HepG2 (cell line): Measurements from ENCODE around the gene RRP12. TPM values are rescaled to one million over a fixed set of nuclear protein-coding genes. Genes with fewer than 3 reads are reported as not detected.

Source experiments
- ATAC-seq: fragments of 200-7000 bp; cut with Tn5 transposase; 3 replicates; pipeline ENCODE4 v1.9.1; 2020; ENCODE audit warnings: mild to moderate bottlenecking, moderate library complexity
- BruUV-seq: library from RNA; stranded (reverse); fragments of 400-500 nt; replicated peaks from 2 replicates; lab custom pipeline; 2021; lab: Mats Ljungman, UMichigan
- CTCF ChIA-PET: fragments of 300-600 bp; formaldehyde crosslinking; extraction: SDS; loops from one replicate; lab custom pipeline; 2021; ENCODE audit warnings: low total read pairs, inconsistent platforms, low intra/inter-chr PET ratio; lab: Yijun Ruan, JAX
- POLR2A ChIA-PET: fragments of 350-600 bp; sonication (Branson Sonifier 250); formaldehyde crosslinking; loops from one replicate; lab custom pipeline; 2020; ENCODE audit warnings: antibody characterized with exemption, inconsistent platforms; lab: Yijun Ruan, JAX
- DNase-seq: peaks from one replicate; pipeline ENCODE4 v3.0.0-alpha.2; 2015; ENCODE audit warnings: low spot score
- FAIRE-seq: peaks from 3 replicates; lab custom pipeline; 2011; peaks lifted over from hg19 to GRCh38; lab: Jason Lieb, UNC
- H2AFZ ChIP-seq: one replicate; pipeline ENCODE4 v1.6.1; 2011; ENCODE audit warnings: low read length, inconsistent platforms
- H3K27ac ChIP-seq: fragments of 300-600 bp; 3 replicates; pipeline ENCODE4 v1.8.0; 2011; ENCODE audit warnings: mixed run types, mild to moderate bottlenecking, mixed read lengths, low read length, inconsistent platforms; ENCODE audit not compliant: insufficient read depth; ENCODE audit errors: extremely low read length
- H3K27me3 ChIP-seq, 2 experiments: fragments of 200-600 bp in 1 of 2; 2 replicates in 1 of 2; 3 replicates in 1 of 2; pipeline versions ENCODE4 v1.6.0 to v1.8.0; 2011; ENCODE audit warnings: low read length in 2 of 2, mild to moderate bottlenecking in 2 of 2, moderate library complexity in 2 of 2, inconsistent platforms in 1 of 2; ENCODE audit not compliant: insufficient read depth in 2 of 2, control insufficient read depth in 1 of 2
- H3K36me3 ChIP-seq, 2 experiments: fragments of 200-600 bp in 1 of 2; replicated peaks in 1 of 2; 2 replicates in 1 of 2; 3 replicates in 1 of 2; pipeline versions ENCODE4 v1.5.1 to v1.8.0; 2011; ENCODE audit warnings: low read length in 2 of 2, inconsistent platforms in 1 of 2; ENCODE audit not compliant: insufficient read depth in 2 of 2, control insufficient read depth in 1 of 2
- H3K4me1 ChIP-seq: 2 replicates; pipeline ENCODE4 v1.5.1; 2012; ENCODE audit warnings: low read length, inconsistent platforms; ENCODE audit not compliant: insufficient read depth
- H3K4me2 ChIP-seq: 2 replicates; pipeline ENCODE4 v1.6.0; 2011; ENCODE audit warnings: low read depth, low read length, inconsistent platforms
- H3K4me3 ChIP-seq, 3 experiments: fragments of 200-600 bp in 1 of 3; sonication (generic), shearing (Covaris generic) in 1 of 3; replicated peaks in 1 of 3; 2 replicates each; pipeline ENCODE4 v1.5.1; 2011 to 2016; ENCODE audit warnings: low read length in 3 of 3, inconsistent platforms in 2 of 3, low read depth in 2 of 3, mild to moderate bottlenecking in 2 of 3, control low read depth in 1 of 3, mixed read lengths in 1 of 3; ENCODE audit not compliant: insufficient read depth in 1 of 3
- H3K79me2 ChIP-seq: one replicate; pipeline ENCODE4 v1.6.1; 2011; ENCODE audit warnings: low read length, inconsistent platforms; ENCODE audit not compliant: insufficient read depth
- H3K9ac ChIP-seq: 2 replicates; pipeline ENCODE4 v1.6.0; 2011; ENCODE audit warnings: mild to moderate bottlenecking, low read depth, low read length, inconsistent platforms; ENCODE audit not compliant: insufficient read depth
- H3K9me3 ChIP-seq: 2 replicates; pipeline ENCODE4 v1.5.1; 2012; ENCODE audit warnings: mild to moderate bottlenecking, low read length
- H4K20me1 ChIP-seq: 2 replicates; pipeline ENCODE4 v1.6.0; 2011; ENCODE audit warnings: inconsistent platforms, mild to moderate bottlenecking, low read length, moderate library complexity; ENCODE audit not compliant: insufficient read depth
- ATF3 ChIP-seq: sonication (generic); formaldehyde crosslinking; IDR thresholded peaks from 2 replicates; pipeline ENCODE4 v1.4.0; 2020; ENCODE audit warnings: missing genetic modification reagents
- CENPX ChIP-seq: sonication (generic); formaldehyde crosslinking; IDR thresholded peaks from 2 replicates; pipeline ENCODE4 v1.9.0; 2021; ENCODE audit warnings: mild to moderate bottlenecking, missing genetic modification reagents, moderate library complexity
- GABPA ChIP-seq, 2 experiments: IDR thresholded peaks; 2 replicates each; pipeline ENCODE4 v1.6.1; 2011 to 2016; ENCODE audit warnings: low read depth in 2 of 2, low read length in 1 of 2, missing biosample characterization in 1 of 2, missing genetic modification characterization in 1 of 2
- GPN1 ChIP-seq: sonication (generic); formaldehyde crosslinking; IDR thresholded peaks from 2 replicates; pipeline ENCODE4 v1.5.1; 2020; ENCODE audit warnings: missing genetic modification reagents, borderline replicate concordance
- HIC2 ChIP-seq: sonication (generic); formaldehyde crosslinking; IDR thresholded peaks from 2 replicates; pipeline ENCODE4 v1.9.0; 2022; ENCODE audit warnings: low read depth, missing genetic modification reagents
- JUN ChIP-seq: sonication (generic); formaldehyde crosslinking; IDR thresholded peaks from 2 replicates; pipeline ENCODE4 v1.4.0; 2020; ENCODE audit warnings: mild to moderate bottlenecking, missing genetic modification reagents
- REPIN1 ChIP-seq: sonication (generic); formaldehyde crosslinking; IDR thresholded peaks from 2 replicates; pipeline ENCODE4 v1.8.0; 2022; ENCODE audit warnings: missing genetic modification reagents, low read depth, mild to moderate bottlenecking, borderline replicate concordance
- STAT5B ChIP-seq: sonication (generic); formaldehyde crosslinking; IDR thresholded peaks from 2 replicates; pipeline ENCODE4 v1.4.0; 2020; ENCODE audit warnings: missing genetic modification reagents
- ZHX2 ChIP-seq, 2 experiments: sonication (generic) in 1 of 2; formaldehyde crosslinking in 1 of 2; IDR thresholded peaks; 2 replicates each; pipeline versions ENCODE4 v1.6.1 to v1.9.0; 2014 to 2022; ENCODE audit warnings: antibody characterized with exemption in 1 of 2, borderline replicate concordance in 1 of 2, inconsistent platforms in 1 of 2, low read depth in 1 of 2, missing genetic modification reagents in 1 of 2
- ZNF292 ChIP-seq: sonication (generic); formaldehyde crosslinking; IDR thresholded peaks from 2 replicates; pipeline ENCODE4 v1.8.1; 2022; ENCODE audit warnings: mild to moderate bottlenecking, low read depth, missing genetic modification reagents, borderline replicate concordance
- ZNF563 ChIP-seq: sonication (generic); formaldehyde crosslinking; IDR thresholded peaks from 2 replicates; pipeline ENCODE4 v1.8.0; 2022; ENCODE audit warnings: mild to moderate bottlenecking, moderate library complexity, missing genetic modification reagents
- ZNF570 ChIP-seq: sonication (generic); formaldehyde crosslinking; IDR thresholded peaks from 2 replicates; pipeline ENCODE4 v1.4.0; 2020; ENCODE audit warnings: mild to moderate bottlenecking, missing genetic modification reagents, borderline replicate concordance
- ZNF615 ChIP-seq: sonication (generic); formaldehyde crosslinking; IDR thresholded peaks from 2 replicates; pipeline ENCODE4 v1.5.0; 2020; ENCODE audit warnings: mild to moderate bottlenecking, missing genetic modification reagents, borderline replicate concordance
- WGBS: methylation state at CpG from one replicate; pipeline ENCODE4 v1.1.6; 2017; ENCODE audit warnings: low lambda C conversion rate; 5-methylcytosine and 5-hydroxymethylcytosine counted together
- in situ Hi-C: cut with HindIII; loops from 2 replicates; pipeline ENCODE4 v1.10.0; 2017; ENCODE audit warnings: low pct_unique_long_range_greater_than_20kb; ENCODE audit not compliant: extremely low pct_ligation_motif_present
- intact Hi-C: fragments of 100-400 bp; cut with micrococcal nuclease; formaldehyde crosslinking; loops from one replicate; pipeline ENCODE4 v1.10.0; 2022; ENCODE audit not compliant: unreplicated experiment
- polyA plus RNA-seq, 8 experiments: library from polyadenylated mRNA; depleted of rRNA in 3 of 8; stranded (reverse) in 7 of 8; unstranded in 1 of 8; fragments of >200 nt; fragmentation: Illumina TruSeq in 4 of 8; extraction: Trizol in 4 of 8; gene quantifications; 2 replicates each; pipeline versions ENCODE4 v1.2.1 to v1.2.3, GENCODE V29; 2011 to 2016; ENCODE audit warnings: low read depth in 4 of 8, missing spikeins in 1 of 8, mixed read lengths in 1 of 8; ENCODE audit not compliant: insufficient read depth in 1 of 8
- total RNA-seq, 5 experiments: library from RNA; depleted of rRNA; stranded (reverse); fragments of >200 nt; fragmentation: Illumina TruSeq; extraction: Trizol; gene quantifications; 2 replicates each; pipeline ENCODE4 v1.2.3, GENCODE V29; 2016; ENCODE audit warnings: low read depth in 1 of 5

Gene RRP12
- total and polyA plus RNA-seq, 2 of the 13 experiments (the other 11 are each of a cell fraction or from before 2014, with no cell fraction given), result 13.2 to 39.4 TPM

- Histone ChIP-seq H3K79me2 (peaks cover 30% of the 10 kb centered on the region), H3K27ac (no peak overlapping the region), H3K4me3 (no peak overlapping the region), H3K4me1 (peaks cover 38% of the 10 kb centered on the region), H3K36me3 (no peaks in the 10 kb centered on the region), H3K9me3 (no peaks in the 10 kb centered on the region), H3K27me3 (no peaks in the 10 kb centered on the region), H4K20me1 (no peaks in the 10 kb centered on the region), H3K9ac (no peak overlapping the region), H3K4me2 (no peak overlapping the region), H2AFZ (no peak overlapping the region)
- DNase-seq (no peak), ATAC-seq (no peak), FAIRE-seq (no peak)
- TF ChIP-seq GPN1 (CRISPR knock-in tag), result no peak
- no peak for TF ChIP-seq ZNF292
- no peak for TF ChIP-seq ZNF570 (CRISPR knock-in tag)
- no peak for TF ChIP-seq ATF3 (CRISPR knock-in tag)
- no peak for TF ChIP-seq JUN
- TF ChIP-seq ZHX2 (IDR thresholded peaks at IDR 0.05; ENCODE audit: low read depth), result no peak
- no peak for TF ChIP-seq ZHX2 (CRISPR knock-in tag; IDR thresholded peaks at IDR 0.05; ENCODE audit: borderline replicate concordance)
- no peak for TF ChIP-seq REPIN1 (CRISPR knock-in tag)
- no peak for TF ChIP-seq HIC2 (CRISPR knock-in tag)
- TF ChIP-seq ZNF615 (CRISPR knock-in tag), result no peak
- TF ChIP-seq CENPX (CRISPR knock-in tag), result no peak
- no peak for TF ChIP-seq GABPA (IDR thresholded peaks at IDR 0.05; ENCODE audit: low read depth, low read length)
- TF ChIP-seq GABPA (CRISPR knock-in tag; IDR thresholded peaks at IDR 0.05; ENCODE audit: low read depth), result no peak
- TF ChIP-seq STAT5B (CRISPR knock-in tag), result no peak
- no peak for TF ChIP-seq ZNF563
- 36% methylated on average over 5 of the region's 5 CpGs for WGBS
- ChIA-PET POLR2A (no interaction called here), CTCF (no interaction called here)
- in situ Hi-C loops (no loop called here), intact Hi-C loops (no loop called here)
- BruUV-seq, result no TSS peak
These were observed 65.1 kb downstream of the RRP12 start for GRCh38 chr10:97336006-97336405.
